Endothelial cell of umbilical vein (primary cell): ENCODE measurements around the gene KCTD1. TPM values are rescaled to one million over a fixed set of nuclear protein-coding genes. Genes with fewer than 3 reads are reported as not detected.

Experiments
- BruUV-seq: library from RNA; stranded (reverse); fragments of 400-500 nt; replicated peaks from 2 replicates; lab custom pipeline; 2021; lab: Mats Ljungman, UMichigan
- CTCF ChIA-PET: fragments of 300-600, 350-600 bp; sonication (Branson Sonifier 250); formaldehyde crosslinking; loops from one replicate; lab custom pipeline; 2021; ENCODE audit warnings: antibody characterized with exemption, inconsistent platforms; lab: Charles Lee
- POLR2A ChIA-PET: fragments of 300-600, 350-600 bp; sonication (Branson Sonifier 250); formaldehyde crosslinking; loops from one replicate; lab custom pipeline; 2021; ENCODE audit warnings: antibody characterized with exemption, inconsistent platforms; lab: Charles Lee
- DNase-seq: peaks from one replicate; pipeline ENCODE4 v3.0.0-alpha.2; 2011; ENCODE audit warnings: low read depth, low spot score
- FAIRE-seq: peaks from 2 replicates; lab custom pipeline; 2011; peaks lifted over from hg19 to GRCh38; lab: Jason Lieb, UNC
- H2AFZ ChIP-seq: 2 replicates; pipeline ENCODE4 v1.6.0; 2012; ENCODE audit warnings: low read depth, low read length, control low read depth, inconsistent platforms
- H3K27ac ChIP-seq: 2 replicates; pipeline ENCODE4 v1.5.1; 2011; ENCODE audit warnings: low read depth, mild to moderate bottlenecking, control low read depth, low read length, moderate library complexity; ENCODE audit not compliant: insufficient read depth
- H3K27me3 ChIP-seq, 2 experiments: 2 replicates each; pipeline versions ENCODE4 v1.6.0 to v1.6.1; 2011; ENCODE audit warnings: low read length in 2 of 2, mixed read lengths in 1 of 2; ENCODE audit not compliant: control insufficient read depth in 2 of 2, insufficient read depth in 2 of 2
- H3K36me3 ChIP-seq, 2 experiments: 2 replicates in 1 of 2; 3 replicates in 1 of 2; pipeline ENCODE4 v1.5.1; 2011; ENCODE audit warnings: low read length in 2 of 2, mild to moderate bottlenecking in 1 of 2, moderate library complexity in 1 of 2; ENCODE audit not compliant: control insufficient read depth in 2 of 2, insufficient read depth in 2 of 2; ENCODE audit errors: extremely low read depth in 1 of 2
- H3K4me1 ChIP-seq: 3 replicates; pipeline ENCODE4 v1.5.1; 2011; ENCODE audit warnings: mild to moderate bottlenecking, low read length; ENCODE audit not compliant: control insufficient read depth, insufficient read depth; ENCODE audit errors: extremely low read depth
- H3K4me2 ChIP-seq: 2 replicates; pipeline ENCODE4 v1.6.1; 2011; ENCODE audit warnings: low read length, control low read depth, mixed read lengths; ENCODE audit not compliant: insufficient read depth
- H3K4me3 ChIP-seq, 3 experiments: fragments of 200-600 bp in 1 of 3; sonication (generic), shearing (Covaris generic) in 1 of 3; replicated peaks in 1 of 3; 2 replicates each; pipeline ENCODE4 v1.5.1; 2011 to 2016; ENCODE audit warnings: control low read depth in 3 of 3, low read length in 3 of 3, mild to moderate bottlenecking in 2 of 3, inconsistent platforms in 1 of 3, low read depth in 1 of 3, moderate library complexity in 1 of 3; ENCODE audit not compliant: insufficient read depth in 1 of 3
- H3K79me2 ChIP-seq: 2 replicates; pipeline ENCODE4 v1.6.0; 2012; ENCODE audit warnings: low read length, inconsistent platforms; ENCODE audit not compliant: control insufficient read depth, insufficient read depth
- H3K9ac ChIP-seq: replicated peaks from 2 replicates; pipeline ENCODE3; 2011; ENCODE audit warnings: low read length, control low read depth; ENCODE audit not compliant: insufficient read depth; ENCODE audit errors: extremely low read depth
- H3K9me1 ChIP-seq: replicated peaks from 3 replicates; pipeline ENCODE4 v1.6.0; 2011; ENCODE audit warnings: mild to moderate bottlenecking, low read length; ENCODE audit not compliant: control insufficient read depth, insufficient read depth; ENCODE audit errors: extremely low read depth
- H3K9me3 ChIP-seq: replicated peaks from 2 replicates; pipeline ENCODE4 v1.5.1; 2012; ENCODE audit warnings: low read length, inconsistent platforms; ENCODE audit not compliant: control insufficient read depth, insufficient read depth
- H4K20me1 ChIP-seq: replicated peaks from 2 replicates; pipeline ENCODE3; 2011; ENCODE audit warnings: mild to moderate bottlenecking, low read length; ENCODE audit not compliant: control insufficient read depth, insufficient read depth; ENCODE audit errors: extremely low read depth
- CTCF ChIP-seq, 2 donors: IDR thresholded peaks; 1 replicate in 1 of 2; 2 replicates in 1 of 2; pipeline ENCODE4 v1.5.1; 2011; ENCODE audit warnings: low read length in 2 of 2, mild to moderate bottlenecking in 2 of 2, moderate library complexity in 2 of 2, control low read depth in 1 of 2, inconsistent platforms in 1 of 2, low read depth in 1 of 2; ENCODE audit not compliant: insufficient read depth in 1 of 2; ENCODE audit errors: extremely low read depth in 1 of 2
- EZH2 ChIP-seq: IDR thresholded peaks from 2 replicates; pipeline ENCODE4 v1.6.1; 2012; ENCODE audit warnings: borderline replicate concordance, low read depth, mild to moderate bottlenecking, moderate library complexity, low read length, inconsistent platforms; ENCODE audit not compliant: severe bottlenecking
- FOS ChIP-seq: IDR thresholded peaks from 2 replicates; pipeline ENCODE4 v1.6.1; 2011; ENCODE audit warnings: mild to moderate bottlenecking, low read length, moderate library complexity, borderline replicate concordance; ENCODE audit not compliant: insufficient read depth
- GATA2 ChIP-seq: IDR thresholded peaks from 2 replicates; pipeline ENCODE4 v1.7.0; 2011; ENCODE audit warnings: low read depth, mild to moderate bottlenecking, moderate library complexity, mixed read lengths, low read length; ENCODE audit not compliant: insufficient read length, insufficient read depth
- JUN ChIP-seq: IDR thresholded peaks from 2 replicates; pipeline ENCODE4 v1.6.1; 2011; ENCODE audit warnings: borderline replicate concordance, low read depth; ENCODE audit not compliant: insufficient read length, insufficient read depth
- MAX ChIP-seq: IDR thresholded peaks from 2 replicates; pipeline ENCODE4 v1.6.1; 2011; ENCODE audit not compliant: insufficient read depth, insufficient read length
- MYC ChIP-seq: IDR thresholded peaks from one replicate; pipeline ENCODE4 v1.6.1; 2011; ENCODE audit warnings: mild to moderate bottlenecking, low read depth, low read length
- POLR2A ChIP-seq: IDR thresholded peaks from 2 replicates; pipeline ENCODE4 v1.6.1; 2012; ENCODE audit warnings: low read depth, mild to moderate bottlenecking, control low read depth, low read length
- POLR2AphosphoS5 ChIP-seq: IDR thresholded peaks from 2 replicates; pipeline ENCODE4 v1.6.1; 2012; ENCODE audit warnings: low read depth, mild to moderate bottlenecking, control low read depth, low read length, moderate library complexity; ENCODE audit not compliant: insufficient read depth
- dilution Hi-C: fragments of 300-500 bp; cut with MboI; formaldehyde crosslinking; loops from one replicate; pipeline ENCODE4 v1.15.0; 2019; ENCODE audit warnings: low sequenced_read_pairs; ENCODE audit not compliant: extremely low pct_ligation_motif_present
- intact Hi-C: fragments of 100-400 bp; cut with micrococcal nuclease; formaldehyde crosslinking; loops from one replicate; pipeline ENCODE4 v1.10.0; 2022
- polyA plus RNA-seq, 4 experiments: library from polyadenylated mRNA; depleted of rRNA in 3 of 4; stranded (reverse) in 3 of 4; unstranded in 1 of 4; fragments of >200 nt; gene quantifications; 2 replicates each; pipeline versions ENCODE4 v1.2.1 to v1.2.3, GENCODE V29; 2011 to 2012; ENCODE audit warnings: missing spikeins in 1 of 4
- total RNA-seq: library from RNA; stranded (reverse); gene quantifications from 2 replicates; pipeline ENCODE4 v1.2.3, GENCODE V29; 2021

KCTD1 gene
- total and polyA plus RNA-seq, 2 donors (not counting 3 experiments of a cell fraction or from before 2014, with no cell fraction given): 6.1 to 12.1 TPM

- no TSS peak for BruUV-seq
- H3K27ac ChIP-seq: no peak overlapping the region
Observed at GRCh38 chr18:26453386-26453901, 94.9 kb downstream of the KCTD1 start.

More at GRCh38 chr18:26453386-26453901, 94.9 kb downstream of the KCTD1 start:
- no peak overlapping the region for H3K4me2 ChIP-seq
- no peak overlapping the region for H2AFZ ChIP-seq
- dilution Hi-C loops: no loop called here
- H3K9me1 ChIP-seq: no peaks in the 10 kb centered on the region
- intact Hi-C loops: no loop called here
- TF ChIP-seq POLR2A: no peak
- TF ChIP-seq POLR2AphosphoS5: no peak
- no peak for TF ChIP-seq JUN
- no peak for TF ChIP-seq CTCF (IDR thresholded peaks at IDR 0.05; ENCODE audit: extremely low read depth in 1 of 2, insufficient read depth in 1 of 2, low read depth in 1 of 2, low read length in 2 of 2)
- no peak for TF ChIP-seq MYC
- TF ChIP-seq MAX: no peak
- TF ChIP-seq FOS: no peak
- no peak for TF ChIP-seq EZH2
- TF ChIP-seq GATA2: no peak
- H3K9ac ChIP-seq: no peak overlapping the region
- FAIRE-seq (no peak), DNase-seq (no peak)
- no peaks in the 10 kb centered on the region for H3K9me3 ChIP-seq
- no peaks in the 10 kb centered on the region for H4K20me1 ChIP-seq
- peaks cover 20% of the 10 kb centered on the region for H3K4me1 ChIP-seq
- peaks cover 0 to 2% of the 10 kb centered on the region in 2 experiments for H3K27me3 ChIP-seq
- ChIA-PET CTCF (interaction anchor here (0.7 to 0.8 kb wide), 2 partner anchors 27 to 70 kb away, joined by 3 to 5 read pairs; no protein-coding TSS in a partner anchor), POLR2A (no interaction called here)
- no peaks in the 10 kb centered on the region for H3K36me3 ChIP-seq
- no peaks in the 10 kb centered on the region for H3K79me2 ChIP-seq
- H3K4me3 ChIP-seq: no peak overlapping the region
